ENCODE results near the gene TSPAN33.
A peak's percentile ranks its signal among the peaks of the same experiment; 100 is the strongest.

Gene TSPAN33

DNA sequence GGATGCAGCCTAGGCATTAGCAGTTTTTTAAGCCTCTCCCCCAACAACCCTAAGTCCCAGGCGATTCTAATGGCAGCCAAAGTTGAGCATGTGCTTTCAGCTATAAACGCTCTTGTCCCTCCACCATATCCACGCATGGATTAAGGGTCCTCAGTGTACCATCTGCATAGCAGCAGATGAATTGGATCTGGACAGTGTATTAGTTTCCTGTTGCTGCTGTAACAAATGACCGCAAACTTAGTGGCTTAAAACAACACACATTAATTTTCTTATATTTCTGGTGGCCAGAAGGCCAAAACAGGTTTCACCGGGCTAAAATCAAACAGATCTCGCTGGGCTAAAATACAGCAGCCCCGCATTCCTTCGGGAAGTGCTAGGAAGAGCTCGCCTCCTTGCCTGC lies 13.1 kb downstream of the TSPAN33 start:
- Histone ChIP-seq H3K36me3 (no peaks in the 10 kb centered on the region), H3K9me3 (no peaks in the 10 kb centered on the region), H3K4me3 (ENCODE audit: low read depth, low read length) (no peak overlapping the region), H3K27me3 (no peaks in the 10 kb centered on the region), H3K4me1 (no peaks in the 10 kb centered on the region)
- DNase-seq = no peak
- TF ChIP-seq, protein P1, sequence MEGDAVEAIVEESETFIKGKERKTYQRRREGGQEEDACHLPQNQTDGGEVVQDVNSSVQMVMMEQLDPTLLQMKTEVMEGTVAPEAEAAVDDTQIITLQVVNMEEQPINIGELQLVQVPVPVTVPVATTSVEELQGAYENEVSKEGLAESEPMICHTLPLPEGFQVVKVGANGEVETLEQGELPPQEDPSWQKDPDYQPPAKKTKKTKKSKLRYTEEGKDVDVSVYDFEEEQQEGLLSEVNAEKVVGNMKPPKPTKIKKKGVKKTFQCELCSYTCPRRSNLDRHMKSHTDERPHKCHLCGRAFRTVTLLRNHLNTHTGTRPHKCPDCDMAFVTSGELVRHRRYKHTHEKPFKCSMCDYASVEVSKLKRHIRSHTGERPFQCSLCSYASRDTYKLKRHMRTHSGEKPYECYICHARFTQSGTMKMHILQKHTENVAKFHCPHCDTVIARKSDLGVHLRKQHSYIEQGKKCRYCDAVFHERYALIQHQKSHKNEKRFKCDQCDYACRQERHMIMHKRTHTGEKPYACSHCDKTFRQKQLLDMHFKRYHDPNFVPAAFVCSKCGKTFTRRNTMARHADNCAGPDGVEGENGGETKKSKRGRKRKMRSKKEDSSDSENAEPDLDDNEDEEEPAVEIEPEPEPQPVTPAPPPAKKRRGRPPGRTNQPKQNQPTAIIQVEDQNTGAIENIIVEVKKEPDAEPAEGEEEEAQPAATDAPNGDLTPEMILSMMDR (IDR thresholded peaks at IDR 0.05; ENCODE audit: low read depth, low read length) = no peak

DNA sequence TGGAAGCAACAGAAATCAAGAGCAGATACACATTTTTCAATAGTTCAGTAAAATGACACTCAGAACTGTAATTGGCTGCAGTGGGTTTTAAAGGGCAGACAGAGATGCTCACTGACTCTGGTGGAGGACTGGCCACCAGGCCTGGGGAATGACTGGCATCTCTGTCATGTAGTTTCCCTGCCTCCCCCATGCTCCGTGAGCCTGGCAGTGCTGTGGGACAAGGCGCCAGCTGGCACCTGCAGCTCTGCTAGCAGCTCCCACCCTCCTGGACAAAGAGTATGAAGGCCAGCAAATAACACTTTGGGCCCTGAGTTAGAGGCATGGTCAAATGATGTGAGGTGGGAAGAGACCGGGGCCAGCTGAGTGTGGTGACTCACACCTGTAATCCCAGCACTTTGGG lies 15.0 kb downstream of the TSPAN33 start:
- TF ChIP-seq, protein P1 (IDR thresholded peaks at IDR 0.05; ENCODE audit: low read depth, low read length) = no peak
- Histone ChIP-seq H3K36me3 (no peaks in the 10 kb centered on the region), H3K4me3 (ENCODE audit: low read depth, low read length) (no peak overlapping the region), H3K9me3 (no peaks in the 10 kb centered on the region), H3K4me1 (no peaks in the 10 kb centered on the region), H3K27me3 (no peaks in the 10 kb centered on the region)
- no peak for DNase-seq

DNA sequence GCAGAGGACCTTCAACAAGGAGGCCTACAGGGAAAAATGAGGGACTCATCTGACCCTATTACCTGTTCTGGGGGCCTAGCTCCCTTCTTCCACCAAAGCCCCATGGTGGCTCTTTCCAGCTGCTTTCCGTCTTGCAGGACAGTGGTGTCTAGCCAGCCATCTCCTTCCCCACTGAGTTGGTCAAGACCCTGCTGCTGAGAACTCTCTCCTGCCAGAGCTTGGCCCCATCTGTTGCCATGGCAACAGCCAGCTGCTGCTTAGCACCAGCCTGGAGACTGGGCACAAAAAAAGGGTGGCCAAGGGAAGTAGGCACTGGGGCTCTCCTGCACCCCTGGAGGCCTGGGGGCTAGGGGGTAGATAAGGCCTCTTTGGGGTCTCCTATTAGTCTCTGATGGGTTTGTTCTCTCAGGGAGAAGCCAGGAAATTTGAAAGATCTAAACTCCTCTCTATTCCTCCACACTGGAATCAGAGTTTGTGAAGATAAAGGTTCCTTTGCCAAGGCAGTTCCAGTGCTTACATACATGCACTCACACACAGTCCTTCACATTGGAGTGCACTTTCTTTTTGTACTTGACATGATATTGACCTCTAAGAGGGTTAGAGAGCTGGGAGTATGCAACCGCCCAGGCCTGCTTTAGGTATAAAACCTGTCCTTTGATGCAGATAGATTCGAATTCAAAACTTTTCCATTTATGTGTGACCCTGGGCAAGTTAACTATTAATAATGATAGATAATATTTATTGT lies 15.8 kb downstream of the TSPAN33 start:
- Histone ChIP-seq H3K27me3 (no peaks in the 10 kb centered on the region), H3K4me3 (ENCODE audit: low read depth, low read length) (no peak overlapping the region), H3K36me3 (no peaks in the 10 kb centered on the region), H3K9me3 (no peaks in the 10 kb centered on the region), H3K4me1 (no peaks in the 10 kb centered on the region)
- peak; percentile 59 for DNase-seq
- TF ChIP-seq, protein P1 (IDR thresholded peaks at IDR 0.05; ENCODE audit: low read depth, low read length) = no peak

DNA sequence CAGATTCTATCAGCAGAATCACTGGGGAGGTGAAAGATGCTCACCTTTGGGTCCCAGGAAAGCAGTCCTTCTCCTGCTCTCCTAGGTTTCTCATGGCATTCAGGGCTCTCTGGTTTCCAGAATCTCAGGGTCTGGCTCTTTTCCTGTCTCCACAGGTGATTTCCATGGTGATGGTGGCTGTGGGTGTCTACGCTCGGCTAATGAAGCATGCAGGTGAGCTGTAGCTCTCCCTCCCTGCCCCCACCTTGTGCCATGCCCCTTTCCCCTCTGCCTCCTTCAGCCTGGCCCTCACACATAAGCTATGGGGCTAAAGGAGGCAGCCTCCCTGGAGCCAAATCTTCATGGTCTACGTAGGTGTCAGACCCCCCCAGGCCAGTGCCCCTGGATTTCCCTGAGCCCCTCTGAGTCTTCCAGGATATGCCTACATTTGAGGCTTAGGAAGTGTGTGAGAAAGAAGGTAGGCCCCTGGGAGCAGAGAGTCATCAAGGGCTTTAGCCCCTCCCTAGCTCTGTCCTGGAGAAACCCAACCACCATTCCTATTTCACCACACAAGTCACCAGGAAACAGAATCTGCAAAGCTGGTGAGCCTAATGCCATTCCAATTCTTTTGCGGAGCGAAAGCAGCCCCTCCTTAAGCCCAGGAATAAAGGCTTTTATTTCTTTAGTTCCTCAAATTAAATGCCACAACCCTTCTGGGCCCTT lies 17.2 kb downstream of the TSPAN33 start:
- no peak for DNase-seq
- no peaks in the 10 kb centered on the region for H3K27me3 ChIP-seq
- TF ChIP-seq, protein P1 (IDR thresholded peaks at IDR 0.05; ENCODE audit: low read depth, low read length) = no peak
- H3K4me3 ChIP-seq (ENCODE audit: low read depth, low read length) = no peak overlapping the region
- H3K36me3 ChIP-seq = no peaks in the 10 kb centered on the region
- H3K9me3 ChIP-seq = no peaks in the 10 kb centered on the region
- no peaks in the 10 kb centered on the region for H3K4me1 ChIP-seq

DNA sequence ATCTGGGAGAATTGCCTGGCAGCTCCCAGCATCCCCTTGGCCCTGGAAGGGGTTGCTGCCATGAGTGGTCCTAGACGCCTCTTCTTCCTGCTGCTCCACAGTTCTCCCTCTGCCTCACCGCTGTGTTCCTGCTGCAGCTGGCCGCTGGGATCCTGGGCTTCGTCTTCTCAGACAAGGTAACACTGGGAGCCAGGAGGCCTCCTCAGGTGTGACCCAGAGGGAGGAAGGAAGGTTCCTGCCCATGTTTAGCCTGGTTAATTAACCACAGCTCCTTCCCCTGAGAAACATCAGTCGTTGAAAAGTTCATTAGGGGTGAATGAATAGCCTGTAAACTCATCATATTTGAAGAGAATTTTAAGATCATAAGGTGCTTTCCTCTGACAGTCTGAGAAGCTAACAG lies 18.2 kb downstream of the TSPAN33 start:
- TF ChIP-seq, protein P1 (IDR thresholded peaks at IDR 0.05; ENCODE audit: low read depth, low read length) = no peak
- no peaks in the 10 kb centered on the region for H3K27me3 ChIP-seq
- H3K36me3 ChIP-seq = no peaks in the 10 kb centered on the region
- H3K4me3 ChIP-seq (ENCODE audit: low read depth, low read length) = no peak overlapping the region
- no peak for DNase-seq
- no peaks in the 10 kb centered on the region for H3K4me1 ChIP-seq
- no peaks in the 10 kb centered on the region for H3K9me3 ChIP-seq

All from BE2C (cell line).